Esophagus (tissue), 2 donors: ENCODE results near the gene RAB3GAP2. TPM values are rescaled to one million over a fixed set of nuclear protein-coding genes. Genes with fewer than 3 reads are reported as not detected.
"Not testable (repeated sequence)": the region's sequence is repeated elsewhere in the genome, so short reads cannot be mapped to it uniquely, and the experiment has no call there.

Source experiments
- H3K27ac ChIP-seq, 2 donors: one replicate each; pipeline ENCODE4 v1.5.1; 2013; ENCODE audit warnings: low read depth in 2 of 2, mild to moderate bottlenecking in 2 of 2, inconsistent platforms in 1 of 2, low read length in 1 of 2, moderate library complexity in 1 of 2
- H3K27me3 ChIP-seq, 2 donors: one replicate each; pipeline ENCODE4 v1.6.1; 2013; ENCODE audit warnings: low read length in 2 of 2, control low read depth in 1 of 2, mild to moderate bottlenecking in 1 of 2; ENCODE audit not compliant: insufficient read depth in 2 of 2, control insufficient read depth in 1 of 2
- H3K36me3 ChIP-seq, 2 donors: one replicate each; pipeline ENCODE4 v1.6.1; 2013; ENCODE audit warnings: low read length in 1 of 2; ENCODE audit not compliant: control insufficient read depth in 2 of 2, insufficient read depth in 2 of 2
- H3K4me1 ChIP-seq, 2 donors: one replicate each; pipeline ENCODE4 v1.6.1; 2013; ENCODE audit warnings: low read length in 1 of 2; ENCODE audit not compliant: control insufficient read depth in 2 of 2, insufficient read depth in 2 of 2
- H3K4me3 ChIP-seq, 2 donors: one replicate each; pipeline ENCODE4 v1.5.1; 2013; ENCODE audit warnings: low read length in 2 of 2, mild to moderate bottlenecking in 2 of 2, low read depth in 1 of 2, moderate library complexity in 1 of 2
- H3K9me3 ChIP-seq, 2 donors: one replicate each; pipeline ENCODE4 v1.6.1; 2013; ENCODE audit warnings: mild to moderate bottlenecking in 2 of 2, low read depth in 1 of 2, low read length in 1 of 2, moderate library complexity in 1 of 2; ENCODE audit not compliant: control insufficient read depth in 2 of 2, insufficient read depth in 1 of 2
- WGBS, 2 donors: extraction: QIAGEN DNeasy Blood & Tissue Kit; methylation state at CpG; one replicate each; pipeline ENCODE4 v1.1.7; 2013; 5-methylcytosine and 5-hydroxymethylcytosine counted together
- polyA plus RNA-seq, 2 donors: library from polyadenylated mRNA; stranded (reverse); fragments of 200-250 nt; gene quantifications; one replicate each; pipeline ENCODE4 v1.2.3, GENCODE V29; 2013
- donor health status: healthy with polysubstance abuse.
- donor health status: Bipolar disorder and iron deficiency.

RAB3GAP2 gene
- polyA plus RNA-seq, 2 donors: 5.7 to 6.1 TPM

DNA sequence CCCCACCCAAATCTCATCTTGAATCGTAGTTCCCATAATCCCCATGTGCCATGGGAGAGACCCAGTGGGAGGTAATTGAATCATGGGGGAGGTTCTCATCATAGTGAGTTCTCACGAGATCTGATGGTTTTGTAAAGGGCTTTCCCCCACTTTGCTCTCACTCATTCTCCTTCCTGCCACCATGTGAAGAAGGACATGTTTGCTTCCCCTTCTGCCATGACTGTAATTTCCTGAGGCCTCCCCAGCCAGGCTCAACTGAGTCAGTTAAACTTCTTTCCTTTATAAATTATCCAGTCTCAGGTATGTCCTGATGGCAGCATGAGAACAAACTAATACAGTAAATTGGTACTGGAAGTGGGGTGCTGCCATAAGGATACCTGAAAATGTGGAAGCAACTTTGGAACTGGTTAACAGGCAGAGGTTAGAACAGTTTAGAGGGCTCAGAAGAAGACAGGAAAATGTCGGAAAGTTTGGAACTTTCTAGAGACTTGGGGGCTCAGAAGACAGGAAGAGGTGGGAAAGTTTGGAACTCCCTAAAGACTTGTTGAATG is 23.5 kb downstream of the RAB3GAP2 start:
- not testable (repeated sequence) for H3K4me3 ChIP-seq, H3K27ac ChIP-seq, H3K27me3 ChIP-seq, H3K9me3 ChIP-seq, H3K4me1 ChIP-seq
- 99% methylated on average over 3 of the region's 3 CpGs for WGBS, 2 donors
- peaks cover 3 to 11% of the 10 kb centered on the region in 2 donors for H3K36me3 ChIP-seq

DNA sequence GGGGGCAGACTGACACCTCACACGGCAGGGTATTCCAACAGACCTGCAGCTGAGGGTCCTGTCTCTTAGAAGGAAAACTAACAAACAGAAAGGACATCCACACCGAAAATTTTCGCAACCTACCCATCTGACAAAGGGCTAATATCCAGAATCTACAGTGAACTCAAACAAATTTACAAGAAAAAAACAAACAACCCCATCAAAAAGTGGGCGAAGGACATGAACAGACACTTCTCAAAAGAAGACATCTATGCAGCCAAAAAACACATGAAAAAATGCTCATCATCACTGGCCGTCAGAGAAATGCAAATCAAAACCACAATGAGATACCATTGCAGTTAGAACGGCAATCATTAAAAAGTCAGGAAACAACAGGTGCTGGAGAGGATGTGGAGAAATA is 26.4 kb downstream of the RAB3GAP2 start:
- H3K36me3 ChIP-seq, H3K4me3 ChIP-seq: not testable (repeated sequence)
- 86% methylated on average over 5 of the region's 6 CpGs for WGBS, 2 donors

DNA sequence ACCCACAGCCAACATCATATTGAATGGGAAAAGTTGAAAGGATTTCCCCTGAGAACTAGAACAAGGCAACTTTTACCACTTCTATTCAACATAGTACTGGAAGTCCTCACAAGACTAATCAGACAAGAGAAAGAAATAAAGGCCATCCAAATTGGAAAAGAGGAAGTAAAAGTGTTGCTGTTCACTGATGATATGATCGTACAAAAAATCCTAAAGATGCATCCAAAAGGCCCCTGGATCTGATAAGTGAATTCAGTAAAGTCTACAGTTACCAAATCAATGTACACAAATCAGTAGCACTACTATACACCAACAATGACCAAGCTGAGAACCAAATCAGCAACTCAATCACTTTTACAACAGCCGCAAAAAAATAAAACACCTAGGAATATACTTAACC is 28.3 kb downstream of the RAB3GAP2 start:
- Histone ChIP-seq H3K4me3 (no peak overlapping the region), H3K4me1 (no peaks in the 10 kb centered on the region), H3K36me3 (no peaks in the 10 kb centered on the region), H3K27ac (no peak overlapping the region), H3K9me3 (no peaks in the 10 kb centered on the region), H3K27me3 (no peaks in the 10 kb centered on the region)
- WGBS, 2 donors: 94 to 95% methylated on average over 2 of the region's 2 CpGs

More for the DNA sequence above, 26.4 kb downstream of the RAB3GAP2 start:
- not testable (repeated sequence) for H3K27ac ChIP-seq, H3K27me3 ChIP-seq, H3K4me1 ChIP-seq, H3K9me3 ChIP-seq

DNA sequence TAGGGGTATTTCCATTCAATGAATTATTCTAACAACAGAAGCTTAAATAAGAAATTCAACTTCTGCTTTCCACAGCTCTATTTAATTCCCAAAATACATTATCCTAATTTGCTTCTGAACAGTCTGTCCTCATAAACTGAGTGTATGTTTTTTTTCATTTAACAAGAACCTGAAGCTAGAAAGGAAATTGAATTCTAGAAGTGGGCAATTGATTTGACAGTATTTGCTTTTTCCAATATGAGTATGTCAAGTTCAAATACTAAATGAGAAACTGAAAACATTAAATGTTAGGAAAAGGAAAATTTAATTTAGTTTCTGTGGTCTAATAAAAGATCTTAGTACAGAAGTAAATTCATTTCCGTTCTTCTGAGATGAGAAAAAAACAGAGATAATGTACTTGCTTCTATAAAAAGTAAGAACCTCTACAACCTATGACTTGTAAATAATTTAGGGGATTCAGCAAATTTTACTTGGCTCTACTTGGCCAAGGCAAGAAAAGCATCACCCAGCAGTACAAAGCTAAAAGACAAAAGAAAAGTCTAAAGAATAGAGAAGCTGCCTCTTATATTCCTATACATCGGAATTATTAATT is 31.1 kb downstream of the RAB3GAP2 start:
- H3K9me3 ChIP-seq: no peaks in the 10 kb centered on the region
- H3K36me3 ChIP-seq: no peaks in the 10 kb centered on the region
- no peak overlapping the region for H3K27ac ChIP-seq
- H3K4me3 ChIP-seq: no peak overlapping the region
- WGBS, 2 donors: 82 to 92% methylated on average over 2 of the region's 2 CpGs
- H3K4me1 ChIP-seq: no peaks in the 10 kb centered on the region
- H3K27me3 ChIP-seq: no peaks in the 10 kb centered on the region

DNA sequence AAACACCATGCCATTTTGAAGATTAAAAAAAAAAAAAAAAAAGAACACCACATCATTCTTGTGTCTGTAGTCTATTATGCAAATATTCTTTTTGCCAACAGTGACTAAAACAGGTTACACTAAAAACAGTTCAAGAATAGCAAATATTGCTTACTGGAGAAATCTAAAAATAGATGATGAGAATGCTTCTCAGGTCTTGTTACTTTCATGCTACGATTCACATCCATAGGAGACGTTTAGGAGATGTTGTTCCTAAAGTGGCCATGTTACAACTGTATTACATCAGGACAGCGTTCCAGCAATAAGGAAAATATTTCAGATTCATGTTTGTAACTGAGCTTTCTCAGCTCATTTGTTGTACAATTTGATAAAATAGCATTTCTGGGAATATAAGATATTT is 32.3 kb downstream of the RAB3GAP2 start:
- no peaks in the 10 kb centered on the region for H3K36me3 ChIP-seq
- no peak overlapping the region for H3K4me3 ChIP-seq
- H3K9me3 ChIP-seq: no peaks in the 10 kb centered on the region
- H3K4me1 ChIP-seq: no peaks in the 10 kb centered on the region
- H3K27ac ChIP-seq: no peak overlapping the region
- H3K27me3 ChIP-seq: no peaks in the 10 kb centered on the region
- WGBS, 2 donors: 77 to 86% methylated on average over 3 of the region's 3 CpGs

DNA sequence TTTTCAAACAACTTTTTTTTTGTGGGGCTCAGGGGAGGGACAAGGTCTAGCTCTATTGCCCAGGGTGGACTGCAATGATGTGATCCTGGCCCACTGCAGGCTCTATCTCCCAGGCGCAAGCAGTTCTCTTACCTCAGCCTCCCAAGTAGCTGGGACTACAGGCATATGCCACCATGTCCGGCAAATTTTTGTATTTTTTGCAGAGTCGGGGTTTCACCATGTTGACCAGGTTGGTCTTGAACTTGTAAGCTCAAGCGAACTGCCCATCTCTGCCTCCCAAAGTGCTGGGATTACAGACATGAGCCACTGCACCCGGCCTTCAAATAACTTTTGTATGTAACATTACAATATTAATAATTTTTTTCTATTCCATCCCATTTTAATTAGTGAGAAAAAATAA is 33.0 kb downstream of the RAB3GAP2 start:
- H3K4me3 ChIP-seq: no peak overlapping the region
- H3K27ac ChIP-seq: no peak overlapping the region
- H3K4me1 ChIP-seq: no peaks in the 10 kb centered on the region
- no peaks in the 10 kb centered on the region for H3K27me3 ChIP-seq
- no peaks in the 10 kb centered on the region for H3K36me3 ChIP-seq
- no peaks in the 10 kb centered on the region for H3K9me3 ChIP-seq
- WGBS, 2 donors: 96 to 97% methylated on average over 5 of the region's 5 CpGs

DNA sequence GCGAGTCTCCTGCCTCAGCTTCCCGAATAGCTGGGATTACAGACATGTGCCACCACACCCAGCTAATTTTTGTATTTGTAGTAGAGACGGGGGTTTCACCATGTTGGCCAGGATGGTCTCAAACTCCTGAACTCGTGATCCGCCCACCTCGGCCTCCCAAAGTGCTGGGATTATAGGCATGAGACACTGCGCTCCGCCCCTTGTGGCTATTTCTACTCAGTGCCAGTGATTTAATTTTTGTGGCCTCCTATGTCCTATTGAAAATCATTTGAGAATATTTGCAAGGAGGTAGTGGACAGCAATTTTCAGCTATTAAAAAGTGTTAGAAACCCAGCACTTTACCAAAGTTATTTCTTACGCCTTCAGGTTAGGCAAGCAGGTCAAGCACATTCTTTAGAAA is 36.0 kb downstream of the RAB3GAP2 start:
- not testable (repeated sequence) for H3K4me1 ChIP-seq, H3K4me3 ChIP-seq, H3K36me3 ChIP-seq, H3K27me3 ChIP-seq, H3K27ac ChIP-seq, H3K9me3 ChIP-seq
- WGBS, 2 donors: 97 to 98% methylated on average over 9 of the region's 9 CpGs

DNA sequence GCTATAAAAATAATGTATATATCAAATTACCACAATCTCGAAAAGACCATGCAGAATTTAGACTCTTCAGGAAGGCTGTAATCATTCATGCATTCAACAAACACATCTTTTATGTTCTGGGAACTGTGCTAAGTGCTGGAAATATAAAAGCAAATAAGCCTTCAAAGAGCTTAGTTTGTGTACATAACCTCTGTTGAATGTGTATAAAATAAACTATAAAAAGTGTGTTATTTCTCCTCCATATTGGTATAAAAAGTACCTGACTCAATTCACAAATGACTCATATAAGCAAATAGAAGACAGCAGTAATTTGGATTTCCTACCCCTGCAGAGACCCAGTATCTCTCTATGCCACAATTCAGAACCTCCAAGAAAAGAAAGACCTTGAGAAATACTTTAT is 36.8 kb downstream of the RAB3GAP2 start:
- no peaks in the 10 kb centered on the region for H3K4me1 ChIP-seq
- peaks cover 0 to 3% of the 10 kb centered on the region in 2 donors for H3K36me3 ChIP-seq
- 59 to 62% methylated on average over 1 of the region's 1 CpG for WGBS, 2 donors
- no peaks in the 10 kb centered on the region for H3K27me3 ChIP-seq
- H3K9me3 ChIP-seq: no peaks in the 10 kb centered on the region
- no peak overlapping the region for H3K4me3 ChIP-seq
- H3K27ac ChIP-seq: no peak overlapping the region

DNA sequence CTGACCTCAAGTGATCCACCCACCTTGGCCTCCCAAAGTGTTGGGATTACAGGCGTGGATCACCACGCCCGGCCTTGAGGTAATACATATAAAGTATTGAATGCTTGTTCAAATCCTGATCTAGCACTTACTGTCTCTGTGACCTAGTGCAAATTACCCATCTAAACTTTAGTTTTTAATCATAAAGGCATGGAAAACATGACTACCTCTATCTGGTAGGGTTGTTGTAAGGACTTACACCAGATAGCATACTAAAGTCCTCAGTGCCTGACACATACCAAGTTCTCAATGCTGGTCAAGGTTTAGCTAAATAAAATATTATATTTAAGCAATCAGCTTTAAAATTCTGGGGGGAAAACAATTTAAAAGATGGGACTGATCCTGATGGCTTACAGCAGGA is 38.3 kb downstream of the RAB3GAP2 start:
- Histone ChIP-seq H3K27me3 (no peaks in the 10 kb centered on the region), H3K4me3 (no peak overlapping the region), H3K9me3 (no peaks in the 10 kb centered on the region), H3K36me3 (peaks cover 0 to 3% of the 10 kb centered on the region in 2 donors), H3K4me1 (no peaks in the 10 kb centered on the region), H3K27ac (no peak overlapping the region)
- WGBS, 2 donors: 89 to 96% methylated on average over 3 of the region's 3 CpGs

DNA sequence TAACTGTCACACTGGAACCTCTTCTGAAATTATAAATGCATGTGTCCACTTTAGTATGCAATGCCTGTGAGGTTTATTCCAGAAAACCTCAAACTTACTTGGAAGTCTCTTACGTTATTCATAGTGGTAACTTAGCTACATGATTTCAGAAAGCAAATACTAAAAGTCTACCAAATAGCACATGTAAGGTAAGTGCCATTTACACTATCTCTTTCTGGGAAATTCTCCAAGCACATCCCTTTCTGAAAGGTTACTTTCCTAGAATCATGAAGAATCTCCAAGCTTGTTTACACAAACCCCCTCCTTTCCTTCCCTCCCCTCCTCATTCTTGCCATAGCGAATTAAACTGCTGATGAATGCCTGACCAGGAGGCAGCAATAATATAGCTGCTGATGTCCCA is 42.5 kb downstream of the RAB3GAP2 start:
- WGBS, 2 donors: 81 to 82% methylated on average over 2 of the region's 2 CpGs
- Histone ChIP-seq H3K9me3 (no peaks in the 10 kb centered on the region), H3K27ac (no peak overlapping the region), H3K4me1 (no peaks in the 10 kb centered on the region), H3K36me3 (peaks cover 0 to 3% of the 10 kb centered on the region in 2 donors), H3K27me3 (no peaks in the 10 kb centered on the region), H3K4me3 (no peak overlapping the region)
